Panc1 (cell line): ENCODE results near the gene GPR160. TPM values are rescaled to one million over a fixed set of nuclear protein-coding genes. Genes with fewer than 3 reads are reported as not detected.

Experiments used
- ATAC-seq: fragments of 200-7000 bp; cut with Tn5 transposase; 2 replicates; pipeline ENCODE4 v1.9.1; 2020; ENCODE audit warnings: mild to moderate bottlenecking, moderate library complexity
- BruUV-seq: library from RNA; stranded (reverse); fragments of 400-500 nt; replicated peaks from 2 replicates; lab custom pipeline; 2021; lab: Mats Ljungman, UMichigan
- CTCF ChIA-PET: fragments of 300-600 bp; sonication (Branson Sonifier 250); formaldehyde crosslinking; loops from one replicate; lab custom pipeline; 2022; ENCODE audit warnings: antibody characterized with exemption; lab: Charles Lee
- POLR2A ChIA-PET: fragments of 300-600 bp; sonication (Branson Sonifier 250); formaldehyde crosslinking; loops from one replicate; lab custom pipeline; 2022; ENCODE audit warnings: antibody characterized with exemption; lab: Charles Lee
- DNase-seq: peaks from one replicate; pipeline ENCODE4 v3.0.0-alpha.2; 2010; ENCODE audit warnings: low read depth, low spot score
- H3K27ac ChIP-seq: 2 replicates; pipeline ENCODE4 v1.5.1; 2011; ENCODE audit warnings: mild to moderate bottlenecking, low read length, inconsistent platforms
- H3K27me3 ChIP-seq: fragments of 200-500 bp; sonication (Bioruptor generic); 2 replicates; pipeline ENCODE4 v1.6.0; 2014; ENCODE audit warnings: low read length, inconsistent platforms; ENCODE audit not compliant: control insufficient read depth, insufficient read depth
- H3K36me3 ChIP-seq: fragments of 200-500 bp; sonication (Bioruptor generic); 2 replicates; pipeline ENCODE4 v1.5.1; 2014; ENCODE audit warnings: inconsistent platforms, mild to moderate bottlenecking, low read length, moderate library complexity; ENCODE audit not compliant: control insufficient read depth, insufficient read depth
- H3K4me1 ChIP-seq: 2 replicates; pipeline ENCODE4 v1.5.1; 2011; ENCODE audit warnings: inconsistent platforms, mild to moderate bottlenecking, low read length, moderate library complexity; ENCODE audit not compliant: control insufficient read depth, insufficient read depth
- H3K4me3 ChIP-seq, 2 experiments: 2 replicates each; pipeline ENCODE4 v1.5.1; 2011 to 2012; ENCODE audit warnings: low read depth in 2 of 2, low read length in 2 of 2, mild to moderate bottlenecking in 2 of 2, inconsistent platforms in 1 of 2, moderate library complexity in 1 of 2
- H3K9me3 ChIP-seq: fragments of 200-500 bp; sonication (Bioruptor generic); 2 replicates; pipeline ENCODE4 v1.5.1; 2014; ENCODE audit warnings: low read depth, mild to moderate bottlenecking, inconsistent platforms, low read length, moderate library complexity; ENCODE audit not compliant: control insufficient read depth, insufficient read depth
- CTCF ChIP-seq: fragments of 450-650 bp; IDR thresholded peaks from 2 replicates; pipeline ENCODE4 v1.5.1; 2017; ENCODE audit warnings: mild to moderate bottlenecking
- POLR2AphosphoS5 ChIP-seq: IDR thresholded peaks from 2 replicates; pipeline ENCODE4 v1.6.1; 2012; ENCODE audit warnings: mild to moderate bottlenecking, low read depth, low read length, moderate library complexity
- SIN3A ChIP-seq: IDR thresholded peaks from 2 replicates; pipeline ENCODE4 v1.6.1; 2012; ENCODE audit warnings: low read depth, mild to moderate bottlenecking, low read length, moderate library complexity, borderline replicate concordance; ENCODE audit not compliant: insufficient read depth
- TCF7L2 ChIP-seq: IDR thresholded peaks from 2 replicates; pipeline ENCODE4 v1.6.1; 2011; ENCODE audit warnings: mild to moderate bottlenecking, low read depth, low read length, inconsistent platforms
- in situ Hi-C: cut with HindIII; loops from 2 replicates; pipeline ENCODE4 v1.10.0; 2016; ENCODE audit warnings: low sequenced_read_pairs, low pct_unique_long_range_greater_than_20kb
- intact Hi-C: fragments of 100-400 bp; cut with micrococcal nuclease; formaldehyde crosslinking; loops from one replicate; pipeline ENCODE4 v1.10.0; 2022; ENCODE audit not compliant: unreplicated experiment
- total RNA-seq: library from RNA; stranded (reverse); gene quantifications from one replicate; pipeline ENCODE4 v1.2.1, GENCODE V29; 2021; ENCODE audit not compliant: unreplicated experiment
- TF ChIP-seq, protein P1 (sequence below), 2 experiments: IDR thresholded peaks; 2 replicates each; pipeline ENCODE4 v1.6.1; 2011 to 2012; ENCODE audit warnings: low read depth in 2 of 2, control low read depth in 1 of 2, low read length in 1 of 2, mild to moderate bottlenecking in 1 of 2, moderate library complexity in 1 of 2; ENCODE audit not compliant: insufficient read depth in 1 of 2

GPR160 gene
- total RNA-seq, 1 experiment from 2014 or later: 0.18 TPM

GRCh38 chr3:170096342-170096741 is 58.5 kb downstream of the GPR160 start:
- Histone ChIP-seq H3K4me3 (no peak overlapping the region), H3K27me3 (no peaks in the 10 kb centered on the region), H3K27ac (no peak overlapping the region), H3K36me3 (peaks cover 68% of the 10 kb centered on the region), H3K9me3 (no peaks in the 10 kb centered on the region), H3K4me1 (no peaks in the 10 kb centered on the region)
- in situ Hi-C loops: no loop called here
- BruUV-seq: no TSS peak
- ChIA-PET CTCF (no interaction called here), POLR2A (no interaction called here)
- TF ChIP-seq, protein P1, sequence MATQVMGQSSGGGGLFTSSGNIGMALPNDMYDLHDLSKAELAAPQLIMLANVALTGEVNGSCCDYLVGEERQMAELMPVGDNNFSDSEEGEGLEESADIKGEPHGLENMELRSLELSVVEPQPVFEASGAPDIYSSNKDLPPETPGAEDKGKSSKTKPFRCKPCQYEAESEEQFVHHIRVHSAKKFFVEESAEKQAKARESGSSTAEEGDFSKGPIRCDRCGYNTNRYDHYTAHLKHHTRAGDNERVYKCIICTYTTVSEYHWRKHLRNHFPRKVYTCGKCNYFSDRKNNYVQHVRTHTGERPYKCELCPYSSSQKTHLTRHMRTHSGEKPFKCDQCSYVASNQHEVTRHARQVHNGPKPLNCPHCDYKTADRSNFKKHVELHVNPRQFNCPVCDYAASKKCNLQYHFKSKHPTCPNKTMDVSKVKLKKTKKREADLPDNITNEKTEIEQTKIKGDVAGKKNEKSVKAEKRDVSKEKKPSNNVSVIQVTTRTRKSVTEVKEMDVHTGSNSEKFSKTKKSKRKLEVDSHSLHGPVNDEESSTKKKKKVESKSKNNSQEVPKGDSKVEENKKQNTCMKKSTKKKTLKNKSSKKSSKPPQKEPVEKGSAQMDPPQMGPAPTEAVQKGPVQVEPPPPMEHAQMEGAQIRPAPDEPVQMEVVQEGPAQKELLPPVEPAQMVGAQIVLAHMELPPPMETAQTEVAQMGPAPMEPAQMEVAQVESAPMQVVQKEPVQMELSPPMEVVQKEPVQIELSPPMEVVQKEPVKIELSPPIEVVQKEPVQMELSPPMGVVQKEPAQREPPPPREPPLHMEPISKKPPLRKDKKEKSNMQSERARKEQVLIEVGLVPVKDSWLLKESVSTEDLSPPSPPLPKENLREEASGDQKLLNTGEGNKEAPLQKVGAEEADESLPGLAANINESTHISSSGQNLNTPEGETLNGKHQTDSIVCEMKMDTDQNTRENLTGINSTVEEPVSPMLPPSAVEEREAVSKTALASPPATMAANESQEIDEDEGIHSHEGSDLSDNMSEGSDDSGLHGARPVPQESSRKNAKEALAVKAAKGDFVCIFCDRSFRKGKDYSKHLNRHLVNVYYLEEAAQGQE (IDR thresholded peaks at IDR 0.05; ENCODE audit: insufficient read depth in 1 of 2, low read depth in 2 of 2, low read length in 1 of 2): no peak
- TF ChIP-seq SIN3A (no peak), POLR2AphosphoS5 (no peak), TCF7L2 (no peak), CTCF (no peak)
- ATAC-seq: no peak
- DNase-seq: no peak
- intact Hi-C loops: no loop called here

DNA sequence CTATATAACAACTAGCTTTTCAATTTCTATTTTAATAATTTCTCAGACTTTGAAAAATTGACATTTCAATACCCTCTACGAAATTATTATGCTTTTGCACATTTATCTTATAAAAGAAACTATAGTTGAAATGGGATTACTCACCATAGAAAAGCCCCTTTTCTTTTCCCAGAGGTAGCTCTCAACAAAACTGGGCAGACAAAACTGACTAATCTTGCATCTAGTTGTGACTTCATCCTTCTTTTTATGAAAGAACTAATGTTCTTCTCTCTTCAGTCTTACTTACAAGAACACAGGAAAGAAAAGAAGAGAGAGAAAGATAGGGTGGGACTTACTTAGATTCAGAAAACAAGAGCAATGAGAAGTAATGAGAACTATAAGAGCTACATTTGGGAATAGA is 61.0 kb downstream of the GPR160 start:
- TF ChIP-seq, protein P1 (IDR thresholded peaks at IDR 0.05; ENCODE audit: insufficient read depth in 1 of 2, low read depth in 2 of 2, low read length in 1 of 2): no peak
- no peak for TF ChIP-seq SIN3A
- TF ChIP-seq TCF7L2: no peak
- TF ChIP-seq POLR2AphosphoS5: no peak
- TF ChIP-seq CTCF: no peak
- no TSS peak for BruUV-seq
- POLR2A ChIA-PET: interaction anchor here (0.7 kb wide), 1 partner anchor 10 kb away, joined by 3 read pairs; no protein-coding TSS in a partner anchor
- Histone ChIP-seq H3K27ac (no peak overlapping the region), H3K27me3 (no peaks in the 10 kb centered on the region), H3K9me3 (no peaks in the 10 kb centered on the region), H3K4me1 (no peaks in the 10 kb centered on the region), H3K4me3 (no peak overlapping the region), H3K36me3 (peaks cover 82% of the 10 kb centered on the region)
- in situ Hi-C loops: no loop called here
- ATAC-seq: no peak
- intact Hi-C loops: no loop called here
- DNase-seq: no peak
- CTCF ChIA-PET: no interaction called here
